HepG2 (cell line): ENCODE results near the gene CYP46A1. TPM values are rescaled to one million over a fixed set of nuclear protein-coding genes. Genes with fewer than 3 reads are reported as not detected.

Experiments used
- ATAC-seq: fragments of 200-7000 bp; cut with Tn5 transposase; 3 replicates; pipeline ENCODE4 v1.9.1; 2020; ENCODE audit warnings: mild to moderate bottlenecking, moderate library complexity
- BruUV-seq: library from RNA; stranded (reverse); fragments of 400-500 nt; replicated peaks from 2 replicates; lab custom pipeline; 2021; lab: Mats Ljungman, UMichigan
- CTCF ChIA-PET: fragments of 300-600 bp; formaldehyde crosslinking; extraction: SDS; loops from one replicate; lab custom pipeline; 2021; ENCODE audit warnings: low total read pairs, inconsistent platforms, low intra/inter-chr PET ratio; lab: Yijun Ruan, JAX
- POLR2A ChIA-PET: fragments of 350-600 bp; sonication (Branson Sonifier 250); formaldehyde crosslinking; loops from one replicate; lab custom pipeline; 2020; ENCODE audit warnings: antibody characterized with exemption, inconsistent platforms; lab: Yijun Ruan, JAX
- DNase-seq: peaks from one replicate; pipeline ENCODE4 v3.0.0-alpha.2; 2015; ENCODE audit warnings: low spot score
- FAIRE-seq: peaks from 3 replicates; lab custom pipeline; 2011; peaks lifted over from hg19 to GRCh38; lab: Jason Lieb, UNC
- H2AFZ ChIP-seq: one replicate; pipeline ENCODE4 v1.6.1; 2011; ENCODE audit warnings: low read length, inconsistent platforms
- H3K27ac ChIP-seq: fragments of 300-600 bp; 3 replicates; pipeline ENCODE4 v1.8.0; 2011; ENCODE audit warnings: mixed run types, mild to moderate bottlenecking, mixed read lengths, low read length, inconsistent platforms; ENCODE audit not compliant: insufficient read depth; ENCODE audit errors: extremely low read length
- H3K27me3 ChIP-seq, 2 experiments: fragments of 200-600 bp in 1 of 2; 2 replicates in 1 of 2; 3 replicates in 1 of 2; pipeline versions ENCODE4 v1.6.0 to v1.8.0; 2011; ENCODE audit warnings: low read length in 2 of 2, mild to moderate bottlenecking in 2 of 2, moderate library complexity in 2 of 2, inconsistent platforms in 1 of 2; ENCODE audit not compliant: insufficient read depth in 2 of 2, control insufficient read depth in 1 of 2
- H3K36me3 ChIP-seq, 2 experiments: fragments of 200-600 bp in 1 of 2; replicated peaks in 1 of 2; 2 replicates in 1 of 2; 3 replicates in 1 of 2; pipeline versions ENCODE4 v1.5.1 to v1.8.0; 2011; ENCODE audit warnings: low read length in 2 of 2, inconsistent platforms in 1 of 2; ENCODE audit not compliant: insufficient read depth in 2 of 2, control insufficient read depth in 1 of 2
- H3K4me1 ChIP-seq: 2 replicates; pipeline ENCODE4 v1.5.1; 2012; ENCODE audit warnings: low read length, inconsistent platforms; ENCODE audit not compliant: insufficient read depth
- H3K4me2 ChIP-seq: 2 replicates; pipeline ENCODE4 v1.6.0; 2011; ENCODE audit warnings: low read depth, low read length, inconsistent platforms
- H3K4me3 ChIP-seq, 3 experiments: fragments of 200-600 bp in 1 of 3; sonication (generic), shearing (Covaris generic) in 1 of 3; replicated peaks in 1 of 3; 2 replicates each; pipeline ENCODE4 v1.5.1; 2011 to 2016; ENCODE audit warnings: low read length in 3 of 3, inconsistent platforms in 2 of 3, low read depth in 2 of 3, mild to moderate bottlenecking in 2 of 3, control low read depth in 1 of 3, mixed read lengths in 1 of 3; ENCODE audit not compliant: insufficient read depth in 1 of 3
- H3K79me2 ChIP-seq: one replicate; pipeline ENCODE4 v1.6.1; 2011; ENCODE audit warnings: low read length, inconsistent platforms; ENCODE audit not compliant: insufficient read depth
- H3K9ac ChIP-seq: 2 replicates; pipeline ENCODE4 v1.6.0; 2011; ENCODE audit warnings: mild to moderate bottlenecking, low read depth, low read length, inconsistent platforms; ENCODE audit not compliant: insufficient read depth
- H3K9me3 ChIP-seq: 2 replicates; pipeline ENCODE4 v1.5.1; 2012; ENCODE audit warnings: mild to moderate bottlenecking, low read length
- H4K20me1 ChIP-seq: 2 replicates; pipeline ENCODE4 v1.6.0; 2011; ENCODE audit warnings: inconsistent platforms, mild to moderate bottlenecking, low read length, moderate library complexity; ENCODE audit not compliant: insufficient read depth
- PHF21A ChIP-seq: sonication (generic); formaldehyde crosslinking; IDR thresholded peaks from 2 replicates; pipeline ENCODE4 v1.5.0; 2020; ENCODE audit warnings: mild to moderate bottlenecking, missing genetic modification reagents
- TAF1 ChIP-seq: sonication (generic); formaldehyde crosslinking; IDR thresholded peaks from 2 replicates; pipeline ENCODE4 v1.4.0; 2020; ENCODE audit warnings: missing genetic modification reagents
- TBX3 ChIP-seq: fragments of 450-650 bp; IDR thresholded peaks from 2 replicates; pipeline ENCODE4 v1.6.1; 2017; ENCODE audit warnings: antibody characterized with exemption, mild to moderate bottlenecking, inconsistent platforms, borderline replicate concordance
- ZMAT3 ChIP-seq: sonication (generic); formaldehyde crosslinking; conservative IDR thresholded peaks from 2 replicates; pipeline ENCODE4 v1.7.0; 2021; ENCODE audit warnings: missing genetic modification reagents
- ZNF44 ChIP-seq: sonication (generic); formaldehyde crosslinking; IDR thresholded peaks from 2 replicates; pipeline ENCODE4 v1.5.1; 2020; ENCODE audit warnings: mild to moderate bottlenecking, missing genetic modification reagents
- ZNF781 ChIP-seq: sonication (generic); formaldehyde crosslinking; IDR thresholded peaks from 2 replicates; pipeline ENCODE4 v1.5.1; 2020; ENCODE audit warnings: borderline replicate concordance, mild to moderate bottlenecking, missing genetic modification reagents; ENCODE audit errors: not compliant biosample characterization
- ZNF841 ChIP-seq: sonication (generic); formaldehyde crosslinking; IDR thresholded peaks from 2 replicates; pipeline ENCODE4 v1.8.1; 2023; ENCODE audit warnings: missing genetic modification reagents, borderline replicate concordance
- WGBS: methylation state at CpG from one replicate; pipeline ENCODE4 v1.1.6; 2017; ENCODE audit warnings: low lambda C conversion rate; 5-methylcytosine and 5-hydroxymethylcytosine counted together
- in situ Hi-C: cut with HindIII; loops from 2 replicates; pipeline ENCODE4 v1.10.0; 2017; ENCODE audit warnings: low pct_unique_long_range_greater_than_20kb; ENCODE audit not compliant: extremely low pct_ligation_motif_present
- intact Hi-C: fragments of 100-400 bp; cut with micrococcal nuclease; formaldehyde crosslinking; loops from one replicate; pipeline ENCODE4 v1.10.0; 2022; ENCODE audit not compliant: unreplicated experiment
- polyA plus RNA-seq, 8 experiments: library from polyadenylated mRNA; depleted of rRNA in 3 of 8; stranded (reverse) in 7 of 8; unstranded in 1 of 8; fragments of >200 nt; fragmentation: Illumina TruSeq in 4 of 8; extraction: Trizol in 4 of 8; gene quantifications; 2 replicates each; pipeline versions ENCODE4 v1.2.1 to v1.2.3, GENCODE V29; 2011 to 2016; ENCODE audit warnings: low read depth in 4 of 8, missing spikeins in 1 of 8, mixed read lengths in 1 of 8; ENCODE audit not compliant: insufficient read depth in 1 of 8
- total RNA-seq, 5 experiments: library from RNA; depleted of rRNA; stranded (reverse); fragments of >200 nt; fragmentation: Illumina TruSeq; extraction: Trizol; gene quantifications; 2 replicates each; pipeline ENCODE4 v1.2.3, GENCODE V29; 2016; ENCODE audit warnings: low read depth in 1 of 5
- TF ChIP-seq, protein P1 (sequence below): sonication (generic); formaldehyde crosslinking; IDR thresholded peaks from 2 replicates; pipeline ENCODE4 v1.4.0; 2020; ENCODE audit warnings: missing genetic modification reagents
- TF ChIP-seq, protein P2 (sequence below): sonication (generic); formaldehyde crosslinking; IDR thresholded peaks from 2 replicates; pipeline ENCODE4 v1.5.1; 2020; ENCODE audit warnings: mild to moderate bottlenecking, missing genetic modification reagents, borderline replicate concordance
- TF ChIP-seq, protein P3 (sequence below): sonication (generic); formaldehyde crosslinking; IDR thresholded peaks from 2 replicates; pipeline ENCODE4 v1.4.0; 2020; ENCODE audit warnings: low read depth, missing genetic modification reagents
- TF ChIP-seq, protein P4 (sequence below): sonication (generic); formaldehyde crosslinking; IDR thresholded peaks from 2 replicates; pipeline ENCODE4 v1.4.0; 2020; ENCODE audit warnings: missing genetic modification reagents
- TF ChIP-seq, protein P5 (sequence below): sonication (generic); formaldehyde crosslinking; conservative IDR thresholded peaks from 2 replicates; pipeline ENCODE4 v1.4.0; 2020; ENCODE audit warnings: mild to moderate bottlenecking, missing genetic modification reagents, moderate library complexity

CYP46A1 gene
- total and polyA plus RNA-seq, 2 of the 13 experiments (the other 11 are each of a cell fraction or from before 2014, with no cell fraction given), result not detected

DNA sequence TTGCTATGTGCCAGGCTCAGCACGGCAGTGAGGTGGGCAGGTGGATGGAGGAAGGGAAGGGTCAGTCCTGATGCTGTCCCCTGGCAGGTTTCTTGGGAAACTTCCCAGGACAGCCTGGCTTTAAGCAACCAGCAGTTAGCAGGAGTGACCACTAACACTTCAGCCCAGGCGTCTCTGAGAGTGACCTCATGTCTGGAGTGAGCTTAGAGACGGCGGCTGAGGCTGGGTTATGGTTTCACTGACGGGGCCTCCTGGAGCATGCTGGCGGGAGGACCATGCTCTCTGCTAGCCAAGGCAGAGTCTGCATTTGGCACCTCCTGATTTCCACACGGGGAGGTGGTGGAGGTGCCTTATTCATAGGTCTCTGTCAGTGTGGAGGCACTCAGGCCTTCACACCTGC, 36.7 kb upstream of the CYP46A1 start:
- no peak for DNase-seq
- no peak overlapping the region for H2AFZ ChIP-seq
- H3K27ac ChIP-seq, result no peak overlapping the region
- no peak for ATAC-seq
- peaks cover 19% of the 10 kb centered on the region for H3K4me1 ChIP-seq
- no TSS peak for BruUV-seq
- no peaks in the 10 kb centered on the region for H3K79me2 ChIP-seq
- intact Hi-C loops (no loop called here), in situ Hi-C loops (no loop called here)
- no peaks in the 10 kb centered on the region for H3K9me3 ChIP-seq
- no peak overlapping the region for H3K4me3 ChIP-seq
- 0% methylated on average over 1 of the region's 7 CpGs for WGBS
- ChIA-PET CTCF (no interaction called here), POLR2A (no interaction called here)
- H3K27me3 ChIP-seq, result peaks cover 4 to 5% of the 10 kb centered on the region in 2 experiments; a peak in 2 of 5 replicates
- no peaks in the 10 kb centered on the region for H3K36me3 ChIP-seq
- no peak overlapping the region for H3K9ac ChIP-seq
- no peaks in the 10 kb centered on the region for H4K20me1 ChIP-seq
- H3K4me2 ChIP-seq, result no peak overlapping the region
- no peak for FAIRE-seq
- TF ChIP-seq, protein P1, sequence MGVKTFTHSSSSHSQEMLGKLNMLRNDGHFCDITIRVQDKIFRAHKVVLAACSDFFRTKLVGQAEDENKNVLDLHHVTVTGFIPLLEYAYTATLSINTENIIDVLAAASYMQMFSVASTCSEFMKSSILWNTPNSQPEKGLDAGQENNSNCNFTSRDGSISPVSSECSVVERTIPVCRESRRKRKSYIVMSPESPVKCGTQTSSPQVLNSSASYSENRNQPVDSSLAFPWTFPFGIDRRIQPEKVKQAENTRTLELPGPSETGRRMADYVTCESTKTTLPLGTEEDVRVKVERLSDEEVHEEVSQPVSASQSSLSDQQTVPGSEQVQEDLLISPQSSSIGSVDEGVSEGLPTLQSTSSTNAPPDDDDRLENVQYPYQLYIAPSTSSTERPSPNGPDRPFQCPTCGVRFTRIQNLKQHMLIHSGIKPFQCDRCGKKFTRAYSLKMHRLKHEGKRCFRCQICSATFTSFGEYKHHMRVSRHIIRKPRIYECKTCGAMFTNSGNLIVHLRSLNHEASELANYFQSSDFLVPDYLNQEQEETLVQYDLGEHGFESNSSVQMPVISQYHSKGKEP (CRISPR knock-in tag), result no peak
- no peak for TF ChIP-seq PHF21A (CRISPR knock-in tag)
- TF ChIP-seq, protein P2, sequence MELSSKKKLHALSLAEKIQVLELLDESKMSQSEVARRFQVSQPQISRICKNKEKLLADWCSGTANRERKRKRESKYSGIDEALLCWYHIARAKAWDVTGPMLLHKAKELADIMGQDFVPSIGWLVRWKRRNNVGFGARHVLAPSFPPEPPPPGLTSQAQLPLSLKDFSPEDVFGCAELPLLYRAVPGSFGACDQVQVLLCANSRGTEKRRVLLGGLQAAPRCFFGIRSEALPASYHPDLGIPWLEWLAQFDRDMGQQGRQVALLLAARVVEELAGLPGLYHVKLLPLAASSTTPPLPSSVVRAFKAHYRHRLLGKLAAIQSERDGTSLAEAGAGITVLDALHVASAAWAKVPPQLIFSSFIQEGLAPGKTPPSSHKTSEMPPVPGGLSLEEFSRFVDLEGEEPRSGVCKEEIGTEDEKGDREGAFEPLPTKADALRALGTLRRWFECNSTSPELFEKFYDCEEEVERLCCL (CRISPR knock-in tag), result no peak
- no peak for TF ChIP-seq ZNF781 (CRISPR knock-in tag)
- TF ChIP-seq, protein P3, sequence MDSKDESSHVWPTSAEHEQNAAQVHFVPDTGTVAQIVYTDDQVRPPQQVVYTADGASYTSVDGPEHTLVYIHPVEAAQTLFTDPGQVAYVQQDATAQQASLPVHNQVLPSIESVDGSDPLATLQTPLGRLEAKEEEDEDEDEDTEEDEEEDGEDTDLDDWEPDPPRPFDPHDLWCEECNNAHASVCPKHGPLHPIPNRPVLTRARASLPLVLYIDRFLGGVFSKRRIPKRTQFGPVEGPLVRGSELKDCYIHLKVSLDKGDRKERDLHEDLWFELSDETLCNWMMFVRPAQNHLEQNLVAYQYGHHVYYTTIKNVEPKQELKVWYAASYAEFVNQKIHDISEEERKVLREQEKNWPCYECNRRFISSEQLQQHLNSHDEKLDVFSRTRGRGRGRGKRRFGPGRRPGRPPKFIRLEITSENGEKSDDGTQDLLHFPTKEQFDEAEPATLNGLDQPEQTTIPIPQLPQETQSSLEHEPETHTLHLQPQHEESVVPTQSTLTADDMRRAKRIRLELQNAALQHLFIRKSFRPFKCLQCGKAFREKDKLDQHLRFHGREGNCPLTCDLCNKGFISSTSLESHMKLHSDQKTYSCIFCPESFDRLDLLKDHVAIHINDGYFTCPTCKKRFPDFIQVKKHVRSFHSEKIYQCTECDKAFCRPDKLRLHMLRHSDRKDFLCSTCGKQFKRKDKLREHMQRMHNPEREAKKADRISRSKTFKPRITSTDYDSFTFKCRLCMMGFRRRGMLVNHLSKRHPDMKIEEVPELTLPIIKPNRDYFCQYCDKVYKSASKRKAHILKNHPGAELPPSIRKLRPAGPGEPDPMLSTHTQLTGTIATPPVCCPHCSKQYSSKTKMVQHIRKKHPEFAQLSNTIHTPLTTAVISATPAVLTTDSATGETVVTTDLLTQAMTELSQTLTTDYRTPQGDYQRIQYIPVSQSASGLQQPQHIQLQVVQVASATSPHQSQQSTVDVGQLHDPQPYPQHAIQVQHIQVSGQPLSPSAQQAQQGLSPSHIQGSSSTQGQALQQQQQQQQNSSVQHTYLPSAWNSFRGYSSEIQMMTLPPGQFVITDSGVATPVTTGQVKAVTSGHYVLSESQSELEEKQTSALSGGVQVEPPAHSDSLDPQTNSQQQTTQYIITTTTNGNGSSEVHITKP, result no peak
- no peak for TF ChIP-seq ZNF841 (CRISPR knock-in tag)
- TF ChIP-seq, protein P4, sequence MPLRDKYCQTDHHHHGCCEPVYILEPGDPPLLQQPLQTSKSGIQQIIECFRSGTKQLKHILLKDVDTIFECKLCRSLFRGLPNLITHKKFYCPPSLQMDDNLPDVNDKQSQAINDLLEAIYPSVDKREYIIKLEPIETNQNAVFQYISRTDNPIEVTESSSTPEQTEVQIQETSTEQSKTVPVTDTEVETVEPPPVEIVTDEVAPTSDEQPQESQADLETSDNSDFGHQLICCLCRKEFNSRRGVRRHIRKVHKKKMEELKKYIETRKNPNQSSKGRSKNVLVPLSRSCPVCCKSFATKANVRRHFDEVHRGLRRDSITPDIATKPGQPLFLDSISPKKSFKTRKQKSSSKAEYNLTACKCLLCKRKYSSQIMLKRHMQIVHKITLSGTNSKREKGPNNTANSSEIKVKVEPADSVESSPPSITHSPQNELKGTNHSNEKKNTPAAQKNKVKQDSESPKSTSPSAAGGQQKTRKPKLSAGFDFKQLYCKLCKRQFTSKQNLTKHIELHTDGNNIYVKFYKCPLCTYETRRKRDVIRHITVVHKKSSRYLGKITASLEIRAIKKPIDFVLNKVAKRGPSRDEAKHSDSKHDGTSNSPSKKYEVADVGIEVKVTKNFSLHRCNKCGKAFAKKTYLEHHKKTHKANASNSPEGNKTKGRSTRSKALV (CRISPR knock-in tag), result no peak
- TF ChIP-seq ZNF44 (CRISPR knock-in tag), result no peak
- TF ChIP-seq, protein P5, sequence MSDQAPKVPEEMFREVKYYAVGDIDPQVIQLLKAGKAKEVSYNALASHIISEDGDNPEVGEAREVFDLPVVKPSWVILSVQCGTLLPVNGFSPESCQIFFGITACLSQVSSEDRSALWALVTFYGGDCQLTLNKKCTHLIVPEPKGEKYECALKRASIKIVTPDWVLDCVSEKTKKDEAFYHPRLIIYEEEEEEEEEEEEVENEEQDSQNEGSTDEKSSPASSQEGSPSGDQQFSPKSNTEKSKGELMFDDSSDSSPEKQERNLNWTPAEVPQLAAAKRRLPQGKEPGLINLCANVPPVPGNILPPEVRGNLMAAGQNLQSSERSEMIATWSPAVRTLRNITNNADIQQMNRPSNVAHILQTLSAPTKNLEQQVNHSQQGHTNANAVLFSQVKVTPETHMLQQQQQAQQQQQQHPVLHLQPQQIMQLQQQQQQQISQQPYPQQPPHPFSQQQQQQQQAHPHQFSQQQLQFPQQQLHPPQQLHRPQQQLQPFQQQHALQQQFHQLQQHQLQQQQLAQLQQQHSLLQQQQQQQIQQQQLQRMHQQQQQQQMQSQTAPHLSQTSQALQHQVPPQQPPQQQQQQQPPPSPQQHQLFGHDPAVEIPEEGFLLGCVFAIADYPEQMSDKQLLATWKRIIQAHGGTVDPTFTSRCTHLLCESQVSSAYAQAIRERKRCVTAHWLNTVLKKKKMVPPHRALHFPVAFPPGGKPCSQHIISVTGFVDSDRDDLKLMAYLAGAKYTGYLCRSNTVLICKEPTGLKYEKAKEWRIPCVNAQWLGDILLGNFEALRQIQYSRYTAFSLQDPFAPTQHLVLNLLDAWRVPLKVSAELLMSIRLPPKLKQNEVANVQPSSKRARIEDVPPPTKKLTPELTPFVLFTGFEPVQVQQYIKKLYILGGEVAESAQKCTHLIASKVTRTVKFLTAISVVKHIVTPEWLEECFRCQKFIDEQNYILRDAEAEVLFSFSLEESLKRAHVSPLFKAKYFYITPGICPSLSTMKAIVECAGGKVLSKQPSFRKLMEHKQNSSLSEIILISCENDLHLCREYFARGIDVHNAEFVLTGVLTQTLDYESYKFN (CRISPR knock-in tag), result no peak
- TF ChIP-seq ZMAT3 (CRISPR knock-in tag), result no peak
- no peak for TF ChIP-seq TBX3
- TF ChIP-seq TAF1 (CRISPR knock-in tag), result no peak
